HG03342 (cell line): Measurements from ENCODE around the gene TCF20.

Source experiments
- ATAC-seq: cut with Tn5 transposase; IDR thresholded peaks from one replicate; pipeline ENCODE4 v1.9.1; 2021; ENCODE audit warnings: mild to moderate bottlenecking, moderate library complexity; ENCODE audit not compliant: unreplicated experiment

TCF20 gene

DNA sequence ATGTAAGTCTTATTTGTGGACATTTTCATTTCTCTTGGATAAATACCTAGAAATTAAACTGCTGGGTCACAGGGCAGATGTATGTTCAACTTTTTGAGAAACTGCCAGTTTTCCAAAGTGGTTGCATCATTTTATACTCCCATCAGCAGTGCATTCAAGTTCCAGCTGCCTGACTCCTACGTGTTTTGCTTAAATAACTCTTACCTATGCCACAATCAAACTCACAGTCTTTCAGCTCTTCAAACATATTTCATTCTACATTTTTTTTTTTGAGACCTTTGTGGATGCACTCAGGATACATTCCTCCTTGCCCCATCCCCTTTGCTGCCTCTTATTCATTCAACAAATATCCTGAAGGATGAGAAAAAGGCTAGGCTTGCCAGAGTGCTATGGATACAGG, 9.2 kb downstream of the TCF20 start:
- no peak for ATAC-seq

DNA sequence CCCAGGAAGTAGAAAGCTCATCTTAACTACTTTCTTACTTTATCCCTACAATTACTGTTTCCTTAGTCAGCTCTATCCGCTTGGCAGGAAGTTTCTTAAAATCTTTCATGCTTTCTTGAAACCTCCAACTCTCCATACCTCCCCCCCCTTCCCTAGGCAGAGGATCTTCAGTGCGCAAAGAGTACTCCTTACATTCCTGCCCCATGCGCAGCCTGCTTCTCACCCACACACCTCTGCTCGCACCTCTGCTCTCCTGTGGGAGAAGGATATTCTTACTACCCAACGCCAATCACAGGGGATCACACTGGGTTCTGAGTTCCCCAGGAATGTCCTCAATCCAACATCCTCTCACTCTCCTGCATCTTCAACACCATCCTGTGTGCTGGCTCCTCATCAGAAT, 12.3 kb downstream of the TCF20 start:
- ATAC-seq, result no peak

DNA sequence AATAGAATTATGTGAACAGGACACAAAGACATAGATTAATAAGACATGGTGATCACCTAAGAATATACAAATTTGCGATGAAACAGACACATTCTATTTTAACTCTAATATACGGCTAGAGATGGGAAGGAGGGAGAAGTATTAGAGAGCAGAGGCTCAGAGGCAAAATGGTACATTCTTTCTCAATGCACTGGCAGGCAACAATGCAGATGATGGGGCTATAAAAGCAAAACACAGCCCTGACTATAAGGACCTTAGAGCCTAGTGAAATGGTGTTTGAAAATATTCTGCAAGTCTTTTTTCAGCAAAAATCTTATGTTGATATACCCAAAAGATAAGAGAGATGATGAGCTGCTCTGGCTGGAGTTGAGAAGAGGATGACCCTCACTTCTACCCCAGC, 13.1 kb downstream of the TCF20 start:
- ATAC-seq, result no peak

DNA sequence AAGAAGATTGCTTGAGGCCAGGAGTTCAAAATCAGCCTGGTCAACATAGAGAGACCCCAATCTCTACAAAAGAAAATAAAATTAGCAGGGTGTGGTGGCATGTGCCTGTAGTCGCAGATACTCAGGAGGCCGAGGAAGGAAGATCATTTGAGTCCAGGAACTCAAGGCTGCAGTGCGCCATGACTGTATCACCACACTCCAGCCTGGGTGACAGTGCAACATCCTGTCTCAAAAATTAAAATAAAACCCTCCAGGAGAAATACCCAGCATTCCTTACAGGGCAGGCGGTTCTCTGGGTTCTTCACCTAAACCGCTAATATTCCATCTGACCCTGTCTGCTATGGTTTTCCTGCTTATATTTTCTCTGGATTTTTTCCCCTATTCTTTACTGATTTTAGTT, 13.5 kb downstream of the TCF20 start:
- no peak for ATAC-seq

DNA sequence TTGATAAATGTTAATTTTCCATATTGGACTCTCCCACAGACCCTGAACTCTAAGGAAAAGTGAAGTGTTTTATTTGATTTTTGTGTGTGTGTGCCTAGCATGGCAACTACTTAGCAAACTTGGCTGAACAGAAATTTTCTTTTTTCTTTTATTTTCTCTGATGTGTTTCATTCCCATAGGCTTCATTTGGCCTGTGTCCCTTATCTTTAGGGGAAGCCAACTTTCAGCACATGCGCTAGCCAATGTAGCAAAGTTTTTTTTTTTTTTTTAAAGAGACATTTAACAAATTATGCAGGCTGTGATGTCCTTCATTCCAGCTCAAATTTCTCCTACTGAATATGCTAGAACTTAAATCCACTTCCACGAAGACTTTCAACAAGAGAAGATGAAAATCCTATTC, 14.2 kb downstream of the TCF20 start:
- ATAC-seq, result no peak

DNA sequence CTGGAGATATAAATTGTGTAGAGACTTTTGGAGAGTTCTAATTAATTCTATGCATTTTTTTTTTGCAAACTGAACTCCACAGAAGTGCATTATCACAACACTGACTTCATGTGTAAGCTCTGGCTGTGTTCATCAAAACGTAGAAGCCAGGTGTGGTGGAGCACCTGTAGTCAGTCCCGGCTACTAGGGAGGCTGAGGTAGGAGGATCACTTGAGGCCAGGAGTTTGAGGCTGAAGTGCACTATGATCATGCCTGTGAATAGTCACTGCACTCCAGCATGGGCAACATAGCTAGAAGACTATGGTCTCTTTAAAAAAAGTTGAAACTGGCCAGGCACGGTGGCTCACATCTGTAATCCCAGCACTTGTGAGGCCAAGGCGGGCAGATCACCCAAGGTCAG, 20.6 kb downstream of the TCF20 start:
- no peak for ATAC-seq

DNA sequence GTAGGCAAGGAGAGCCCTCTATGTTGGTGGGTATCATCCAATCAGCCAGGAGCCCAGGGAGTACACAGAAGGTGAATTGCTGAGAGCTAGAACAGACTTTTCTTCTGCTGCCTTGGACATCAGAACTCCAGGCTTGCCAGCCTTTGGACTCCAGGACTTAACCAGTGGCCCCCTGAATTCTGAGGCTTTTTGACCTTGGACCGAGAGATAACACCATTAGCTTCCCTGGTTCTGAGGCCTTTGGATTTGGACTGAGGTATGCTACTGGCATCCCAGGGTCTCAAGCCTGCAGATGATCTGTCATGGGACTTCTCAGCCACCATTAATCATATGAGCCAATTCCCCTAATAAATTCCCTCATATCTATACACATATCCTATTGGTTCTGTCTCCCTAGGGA, 21.5 kb downstream of the TCF20 start:
- no peak for ATAC-seq

DNA sequence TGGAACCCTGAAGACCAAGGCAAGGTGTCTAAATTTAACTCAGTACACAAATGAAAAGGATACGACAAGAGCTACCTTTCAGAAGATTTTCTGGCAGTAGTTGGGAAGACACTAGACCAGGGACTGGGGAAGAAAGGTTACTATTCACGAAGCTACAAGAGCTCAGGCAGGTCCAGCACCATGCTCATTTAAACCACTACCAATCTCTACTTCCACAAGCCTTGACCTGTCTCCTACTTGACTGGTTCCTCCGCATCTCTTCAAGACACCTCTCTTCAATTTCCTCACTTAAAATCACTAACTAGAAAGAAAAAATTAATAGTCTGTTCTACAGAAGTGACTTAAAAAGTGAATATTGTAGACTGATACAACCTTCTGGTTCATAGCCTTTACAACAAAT, 22.9 kb downstream of the TCF20 start:
- no peak for ATAC-seq

DNA sequence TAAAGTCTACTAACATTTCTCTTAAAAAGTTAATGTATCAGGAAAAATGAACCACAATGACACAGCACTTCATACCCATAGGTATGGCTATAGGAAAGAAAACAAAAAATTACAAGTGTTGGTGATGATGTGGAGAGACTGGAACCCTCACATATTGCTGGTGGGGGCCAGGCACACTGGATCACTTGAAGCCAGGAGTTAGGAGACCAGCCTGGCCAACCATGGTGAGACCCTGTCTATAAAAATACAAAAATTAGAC, 26.7 kb downstream of the TCF20 start:
- ATAC-seq, result no peak

DNA sequence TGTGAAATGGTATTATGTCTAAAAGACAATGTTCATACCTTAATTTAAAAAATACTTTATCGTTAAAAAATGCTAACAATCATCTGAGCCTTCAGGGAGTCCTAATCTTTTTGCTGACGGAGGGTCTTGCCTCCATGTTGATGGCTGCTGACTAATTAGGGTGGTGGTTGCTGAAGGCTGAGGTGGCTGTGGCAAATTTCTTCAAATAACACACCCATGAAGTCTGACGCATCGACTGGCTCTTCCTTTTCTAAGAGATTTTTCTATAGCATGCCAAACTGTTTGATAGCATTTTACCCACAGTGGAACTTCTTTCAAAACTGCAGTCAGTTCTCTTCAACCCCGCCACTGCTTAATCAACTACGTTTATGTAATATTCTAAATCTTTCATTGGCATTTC, 33.6 kb downstream of the TCF20 start:
- no peak for ATAC-seq

DNA sequence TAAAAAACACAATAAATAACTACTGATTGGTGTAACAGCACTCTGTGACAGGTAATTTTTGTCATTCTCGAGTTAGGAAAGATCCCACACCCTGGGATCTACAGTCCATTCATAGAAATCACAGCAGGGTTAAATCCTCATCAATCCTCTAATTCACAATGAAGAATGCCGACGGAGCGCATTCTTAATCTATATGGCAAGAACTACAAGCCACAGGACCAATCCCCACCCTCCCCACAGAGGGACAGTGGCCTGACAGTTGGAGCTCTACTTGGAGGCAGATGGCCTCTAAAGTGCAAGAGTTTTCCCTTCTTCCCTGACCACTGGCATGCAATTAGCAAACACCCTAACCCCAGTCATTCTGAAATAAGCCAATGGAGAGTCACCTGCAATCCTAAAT, 34.2 kb downstream of the TCF20 start:
- ATAC-seq, result no peak

DNA sequence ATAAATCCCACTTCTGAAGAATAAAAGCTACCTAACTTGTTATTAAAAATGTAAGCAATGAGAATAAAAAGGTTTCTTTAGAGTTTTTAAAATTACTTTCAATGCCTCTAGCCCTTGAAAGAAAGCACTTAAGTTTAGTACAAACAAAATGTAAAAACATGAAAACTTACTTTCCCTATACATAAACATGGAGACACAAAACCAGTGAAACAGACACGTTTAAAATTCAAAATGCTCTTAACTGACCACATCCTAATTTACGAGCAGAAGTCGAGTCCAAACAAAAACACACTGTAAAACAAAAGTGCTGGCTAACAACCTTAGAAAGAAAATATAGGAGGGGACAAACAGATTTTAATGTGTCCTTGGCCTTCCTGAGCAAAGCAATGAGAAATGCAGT, 36.6 kb downstream of the TCF20 start:
- ATAC-seq, result no peak

DNA sequence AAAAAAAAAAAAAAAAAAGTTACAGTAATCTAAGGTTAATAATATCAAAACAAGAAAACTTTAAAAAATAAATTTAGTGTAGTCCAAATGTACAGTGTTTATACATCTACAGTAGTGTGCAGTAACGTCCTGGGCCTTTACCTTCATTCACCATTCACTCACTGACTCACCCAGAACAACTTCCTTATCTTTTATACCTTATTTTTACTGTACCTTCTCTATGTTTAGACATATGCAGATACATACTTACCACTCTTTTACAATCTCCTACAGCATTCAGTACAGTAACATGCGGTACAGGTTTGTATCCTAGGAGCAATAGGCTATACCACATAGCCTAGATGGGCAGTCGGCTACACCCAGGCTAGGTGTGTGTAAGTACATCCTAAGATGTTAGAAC, 38.5 kb downstream of the TCF20 start:
- ATAC-seq, result no peak

DNA sequence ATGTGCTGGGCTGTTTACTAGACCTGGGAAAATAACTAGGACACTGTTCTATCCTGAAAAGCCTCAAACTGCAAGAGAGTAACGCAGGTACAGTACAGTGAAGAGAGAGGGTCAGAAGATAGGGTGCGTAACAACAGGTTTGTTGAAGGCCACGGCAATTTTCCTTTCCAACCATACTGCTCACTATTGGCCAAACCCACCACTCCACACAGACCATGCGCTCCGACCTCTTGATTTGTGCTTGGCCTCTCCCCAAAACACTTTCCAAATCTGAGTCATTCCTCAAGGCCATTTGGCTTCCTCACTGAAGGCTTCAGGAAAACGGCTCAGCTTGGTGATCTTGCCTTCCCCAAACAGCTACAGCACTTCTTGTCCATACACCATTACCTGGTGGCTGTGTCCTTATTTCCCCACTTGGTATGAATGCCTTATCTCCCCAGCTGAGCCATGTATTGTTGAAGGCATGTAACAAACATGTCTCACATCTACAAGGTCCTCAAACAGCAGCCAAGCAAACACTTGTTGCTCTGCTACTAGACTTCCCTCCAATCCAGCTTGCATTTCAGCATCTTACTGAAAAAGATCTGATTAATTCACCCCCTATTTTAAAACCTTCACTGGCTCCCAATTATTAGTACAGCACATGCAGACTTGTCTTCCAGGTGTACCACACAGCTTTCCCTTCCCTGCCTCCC, 40.9 kb downstream of the TCF20 start:
- no peak for ATAC-seq

DNA sequence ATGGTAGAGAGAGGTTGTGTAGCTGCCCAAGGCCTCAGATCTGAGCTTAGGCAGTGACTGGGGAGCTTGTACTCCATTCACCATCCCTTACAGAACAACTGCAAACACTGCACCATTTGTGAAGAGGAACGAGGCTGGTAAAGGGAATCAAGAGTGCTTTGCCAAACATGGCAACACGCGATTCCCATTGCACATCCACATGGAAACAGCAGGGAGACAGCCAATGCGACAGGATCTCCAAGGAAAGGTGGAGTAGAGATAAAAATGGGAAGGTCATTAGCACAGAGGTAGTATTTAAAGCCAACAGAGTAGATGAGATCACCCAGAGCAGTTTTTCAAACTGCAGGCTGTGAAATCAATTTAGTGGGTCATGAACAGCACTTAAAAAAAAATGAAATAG, 42.0 kb downstream of the TCF20 start:
- no peak for ATAC-seq

DNA sequence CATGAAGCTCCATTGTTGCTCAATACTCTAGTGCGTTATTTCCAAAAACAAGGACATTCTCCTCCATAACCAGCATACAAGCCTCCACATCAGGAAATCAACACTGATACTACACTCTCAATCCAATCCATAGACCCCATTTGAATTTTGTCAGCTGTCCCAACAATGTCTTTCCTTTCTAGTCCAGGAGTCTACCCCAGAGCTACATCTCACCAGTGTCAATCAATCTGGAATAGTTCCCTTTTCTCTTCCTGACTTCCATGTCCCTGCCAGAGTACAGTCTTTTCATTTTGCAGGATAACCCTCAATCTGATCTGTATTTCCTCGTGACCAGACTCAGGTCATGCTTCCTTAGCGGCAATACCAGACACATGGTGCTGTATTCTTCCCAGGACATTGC, 43.0 kb downstream of the TCF20 start:
- ATAC-seq, result no peak

DNA sequence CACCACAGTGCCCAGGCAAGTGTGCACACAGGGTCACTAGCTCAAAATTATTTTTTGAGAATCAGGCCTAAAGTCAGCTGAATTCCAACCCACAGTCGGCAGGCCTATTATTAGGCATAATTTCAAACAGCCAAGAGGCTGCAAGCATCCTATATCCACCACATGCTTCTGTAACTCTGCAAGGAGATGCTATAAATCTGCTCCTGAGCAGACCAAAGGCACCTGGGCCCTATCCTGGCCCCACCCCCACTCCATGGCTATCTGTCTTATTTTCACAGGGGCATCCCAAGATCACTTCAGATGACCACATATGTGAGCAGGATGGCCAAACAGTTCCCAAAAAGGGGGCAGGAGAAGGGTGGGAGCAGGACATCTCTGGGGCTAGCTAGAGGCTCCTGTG, 44.6 kb downstream of the TCF20 start:
- no peak for ATAC-seq

DNA sequence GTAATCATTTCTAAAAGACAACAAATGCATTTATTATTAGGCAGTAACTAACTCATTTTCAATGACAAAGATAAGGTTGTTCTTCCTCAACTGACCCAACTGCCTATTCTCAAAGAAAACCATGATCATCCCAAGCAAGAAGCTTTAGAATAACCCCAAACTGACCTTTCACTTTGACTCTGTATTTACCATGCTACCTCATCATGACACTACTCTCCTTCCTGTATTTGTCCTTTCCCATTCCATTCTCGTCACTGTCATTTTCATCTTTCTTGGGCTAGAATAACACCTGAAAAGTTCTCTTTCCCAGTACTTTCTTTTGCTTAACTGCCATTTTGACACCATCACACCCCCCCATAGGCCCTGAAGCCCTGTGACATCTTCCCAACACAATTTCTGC, 48.3 kb downstream of the TCF20 start:
- ATAC-seq, result no peak
